IMR-90 (cell line): ENCODE measurements around the gene CAMTA1. TPM values are rescaled to one million over a fixed set of nuclear protein-coding genes. Genes with fewer than 3 reads are reported as not detected.

Source experiments
- ATAC-seq: fragments of 200-7000 bp; cut with Tn5 transposase; 2 replicates; pipeline ENCODE4 v1.9.1; 2020; ENCODE audit warnings: low read depth, mild to moderate bottlenecking, moderate library complexity
- BruUV-seq: library from RNA; stranded (reverse); fragments of 400-500 nt; replicated peaks from 2 replicates; lab custom pipeline; 2021; lab: Mats Ljungman, UMichigan
- CTCF ChIA-PET: fragments of 300-600 bp; formaldehyde crosslinking; extraction: SDS; loops from one replicate; lab custom pipeline; 2021; ENCODE audit warnings: antibody characterized with exemption; lab: Yijun Ruan, JAX
- POLR2A ChIA-PET: fragments of 300-600 bp; sonication (Branson Sonifier 250); formaldehyde crosslinking; loops from one replicate; lab custom pipeline; 2022; ENCODE audit warnings: antibody characterized with exemption; ENCODE audit not compliant: unreplicated experiment; lab: Charles Lee
- DNase-seq: peaks from one replicate; pipeline ENCODE4 v3.0.0; 2013
- H2AFZ ChIP-seq: replicated peaks from 2 replicates; pipeline ENCODE3; 2013; ENCODE audit warnings: low read length, mild to moderate bottlenecking; ENCODE audit not compliant: poor library complexity
- H2AK5ac ChIP-seq: 2 replicates; pipeline ENCODE4 v1.6.1; 2013; ENCODE audit warnings: low read depth, low read length, inconsistent platforms
- H2AK9ac ChIP-seq: replicated peaks from 2 replicates; pipeline ENCODE3; 2013; ENCODE audit warnings: mild to moderate bottlenecking, low read depth, low read length, moderate library complexity; ENCODE audit not compliant: poor library complexity
- H2BK120ac ChIP-seq: 2 replicates; pipeline ENCODE4 v1.6.1; 2013; ENCODE audit warnings: low read depth, low read length, inconsistent platforms
- H2BK15ac ChIP-seq: 3 replicates; pipeline ENCODE4 v1.6.1; 2013; ENCODE audit warnings: low read depth, low read length, inconsistent platforms
- H2BK20ac ChIP-seq: 2 replicates; pipeline ENCODE4 v1.6.1; 2013; ENCODE audit warnings: low read depth, mild to moderate bottlenecking, inconsistent platforms, low read length, moderate library complexity
- H2BK5ac ChIP-seq: 2 replicates; pipeline ENCODE4 v1.6.1; 2013; ENCODE audit warnings: mild to moderate bottlenecking, low read depth, low read length, inconsistent platforms; ENCODE audit not compliant: poor library complexity, severe bottlenecking
- H3K14ac ChIP-seq: replicated peaks from 2 replicates; pipeline ENCODE4 v1.6.1; 2013; ENCODE audit warnings: low read depth, low read length, inconsistent platforms
- H3K18ac ChIP-seq: 2 replicates; pipeline ENCODE4 v1.6.1; 2013; ENCODE audit warnings: low read depth, low read length, control low read depth
- H3K23ac ChIP-seq: 2 replicates; pipeline ENCODE4 v1.6.1; 2013; ENCODE audit warnings: low read depth, low read length, inconsistent platforms
- H3K27ac ChIP-seq: 2 replicates; pipeline ENCODE4 v1.5.1; 2013; ENCODE audit warnings: mild to moderate bottlenecking, control low read depth, low read length; ENCODE audit not compliant: insufficient read depth
- H3K27me3 ChIP-seq: 2 replicates; pipeline ENCODE4 v1.6.1; 2013; ENCODE audit warnings: low read length; ENCODE audit not compliant: control insufficient read depth, insufficient read depth
- H3K36me3 ChIP-seq: 2 replicates; pipeline ENCODE4 v1.6.1; 2013; ENCODE audit warnings: low read length, mixed read lengths; ENCODE audit not compliant: control insufficient read depth, insufficient read depth
- H3K4ac ChIP-seq: 2 replicates; pipeline ENCODE4 v1.6.1; 2013; ENCODE audit warnings: low read depth, low read length, inconsistent platforms
- H3K4me1 ChIP-seq: 2 replicates; pipeline ENCODE4 v1.6.1; 2013; ENCODE audit warnings: low read length, mixed read lengths; ENCODE audit not compliant: control insufficient read depth, insufficient read depth
- H3K4me2 ChIP-seq: 2 replicates; pipeline ENCODE4 v1.6.1; 2013; ENCODE audit warnings: low read depth, mild to moderate bottlenecking, control low read depth, low read length, moderate library complexity
- H3K4me3 ChIP-seq: 2 replicates; pipeline ENCODE4 v1.5.1; 2013; ENCODE audit warnings: low read depth, mild to moderate bottlenecking, control low read depth, low read length, moderate library complexity; ENCODE audit not compliant: insufficient read depth
- H3K56ac ChIP-seq: 2 replicates; pipeline ENCODE4 v1.6.1; 2013; ENCODE audit warnings: low read length, inconsistent platforms; ENCODE audit not compliant: insufficient read depth; ENCODE audit errors: extremely low read depth
- H3K79me1 ChIP-seq, 2 experiments: 2 replicates each; pipeline ENCODE4 v1.6.1; 2013; ENCODE audit warnings: low read length in 2 of 2, inconsistent platforms in 1 of 2, low read depth in 1 of 2
- H3K9ac ChIP-seq: 2 replicates; pipeline ENCODE4 v1.6.1; 2013; ENCODE audit warnings: low read depth, low read length, control low read depth
- H3K9me1 ChIP-seq: 2 replicates; pipeline ENCODE4 v1.6.1; 2013; ENCODE audit warnings: low read length, inconsistent platforms; ENCODE audit not compliant: insufficient read depth
- H3K9me3 ChIP-seq: 2 replicates; pipeline ENCODE4 v1.6.1; 2013; ENCODE audit warnings: low read length; ENCODE audit not compliant: control insufficient read depth, insufficient read depth
- H4K20me1 ChIP-seq: 2 replicates; pipeline ENCODE4 v1.6.1; 2013; ENCODE audit warnings: low read length, inconsistent platforms; ENCODE audit not compliant: insufficient read depth
- H4K5ac ChIP-seq: 2 replicates; pipeline ENCODE4 v1.6.1; 2013; ENCODE audit warnings: mild to moderate bottlenecking, low read depth, low read length, control low read depth
- H4K8ac ChIP-seq, 2 experiments: 2 replicates each; pipeline ENCODE4 v1.6.1; 2013; ENCODE audit warnings: low read depth in 2 of 2, low read length in 2 of 2, control low read depth in 1 of 2, inconsistent platforms in 1 of 2
- H4K91ac ChIP-seq: 2 replicates; pipeline ENCODE4 v1.6.1; 2013; ENCODE audit warnings: low read depth, low read length, inconsistent platforms; ENCODE audit not compliant: insufficient read depth
- NFE2L2 ChIP-seq: fragments of 150-350 bp; IDR thresholded peaks from 2 replicates; pipeline ENCODE4 v1.6.1; 2016; ENCODE audit warnings: low read depth, mild to moderate bottlenecking, low read length
- WGBS, 2 experiments: methylation state at CpG; one replicate each; pipeline versions ENCODE4 v1.1.5 to v1.1.7; 2013; ENCODE audit warnings: missing lambda C conversion rate in 2 of 2; ENCODE audit not compliant: insufficient read length in 1 of 2; ENCODE audit errors: extremely low coverage in 2 of 2; 5-methylcytosine and 5-hydroxymethylcytosine counted together
- dilution Hi-C: fragments of 300-500 bp; cut with HindIII; formaldehyde crosslinking; loops from one replicate; pipeline ENCODE4 v1.14.3; 2018; ENCODE audit warnings: low sequenced_read_pairs; ENCODE audit not compliant: unreplicated experiment
- in situ Hi-C: fragments of 300-500 bp; cut with MboI; formaldehyde crosslinking; loops from 3 replicates; pipeline ENCODE4 v1.14.3; 2019; ENCODE audit warnings: low sequenced_read_pairs, inconsistent platforms, mixed read lengths
- intact Hi-C: fragments of 100-400 bp; cut with micrococcal nuclease; formaldehyde crosslinking; loops from 2 replicates; pipeline ENCODE4 v1.10.0; 2022
- polyA plus RNA-seq, 3 experiments: library from polyadenylated mRNA; depleted of rRNA; stranded (reverse); fragments of >200 nt; gene quantifications; 2 replicates each; pipeline ENCODE4 v1.2.3, GENCODE V29; 2012; ENCODE audit warnings: low replicate concordance in 1 of 3
- total RNA-seq: library from RNA; depleted of rRNA; stranded (reverse); fragments of >200 nt; gene quantifications from 2 replicates; pipeline ENCODE4 v1.2.3, GENCODE V29; 2012
- TF ChIP-seq, protein P1 (sequence below): fragments of 150-350 bp; IDR thresholded peaks from 2 replicates; pipeline ENCODE4 v1.6.1; 2017; ENCODE audit warnings: mild to moderate bottlenecking, antibody characterized with exemption, low read length, low read depth

CAMTA1 gene
- total and polyA plus RNA-seq, 2 of the 4 experiments (the other 2 are of a cell fraction), result 35.5 to 74.3 TPM

DNA sequence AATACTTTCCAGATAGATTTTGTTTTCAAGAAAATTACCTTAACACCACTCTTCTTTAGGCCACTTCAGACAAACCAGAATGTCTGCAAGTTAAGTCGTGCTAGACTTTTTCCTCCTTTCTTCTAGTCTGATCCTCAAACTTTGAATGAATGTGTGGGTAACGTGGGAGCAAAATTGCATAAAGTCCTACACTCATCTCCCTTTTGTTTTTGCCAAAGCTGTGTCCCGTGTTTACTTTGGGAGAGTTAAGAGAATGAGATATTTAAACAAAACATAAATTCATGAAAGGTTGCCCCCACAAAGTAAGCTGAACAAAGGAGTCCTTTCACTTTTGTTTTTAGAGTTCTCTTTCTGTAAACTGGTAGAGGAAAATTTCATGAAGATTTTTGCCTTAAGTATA lies 969.0 kb downstream of the CAMTA1 start:
- ATAC-seq (no peak), DNase-seq (no peak)
- BruUV-seq, result no TSS peak
- Histone ChIP-seq H2AFZ (no peak overlapping the region), H2AK5ac (no peak overlapping the region), H3K9me3 (no peaks in the 10 kb centered on the region), H3K4me1 (peaks cover 6% of the 10 kb centered on the region; the same call in 1 of the 2 replicates), H3K56ac (no peak overlapping the region), H3K9me1 (no peaks in the 10 kb centered on the region), H2BK5ac (no peak overlapping the region), H3K18ac (no peak overlapping the region), H3K23ac (no peak overlapping the region), H2BK15ac (no peak overlapping the region), H2BK20ac (no peak overlapping the region), H2BK120ac (no peak overlapping the region), H4K20me1 (no peaks in the 10 kb centered on the region), H4K5ac (no peak overlapping the region), H3K36me3 (no peaks in the 10 kb centered on the region), H3K14ac (no peak overlapping the region), H4K8ac (no peak overlapping the region), H2AK9ac (no peak overlapping the region), H3K9ac (no peak overlapping the region), H3K4me3 (no peak overlapping the region), H3K27me3 (peaks cover 18% of the 10 kb centered on the region), H4K91ac (no peak overlapping the region), H3K27ac (no peak overlapping the region), H3K4me2 (no peak overlapping the region), H3K79me1 (no peaks in the 10 kb centered on the region), H3K4ac (no peak overlapping the region)
- WGBS, 2 experiments, result no CpG with 5 or more reads among the region's 3 CpGs
- dilution Hi-C loops (no loop called here), intact Hi-C loops (no loop called here), in situ Hi-C loops (loop anchor here (5.0 kb wide), 1 partner anchor 87 kb away; no protein-coding TSS in a partner anchor)
- POLR2A ChIA-PET, result no interaction called here
- CTCF ChIA-PET, result interaction anchor here (5.2 kb wide), 1 partner anchor 88 kb away, joined by 108 read pairs; no protein-coding TSS in a partner anchor
- TF ChIP-seq, protein P1, sequence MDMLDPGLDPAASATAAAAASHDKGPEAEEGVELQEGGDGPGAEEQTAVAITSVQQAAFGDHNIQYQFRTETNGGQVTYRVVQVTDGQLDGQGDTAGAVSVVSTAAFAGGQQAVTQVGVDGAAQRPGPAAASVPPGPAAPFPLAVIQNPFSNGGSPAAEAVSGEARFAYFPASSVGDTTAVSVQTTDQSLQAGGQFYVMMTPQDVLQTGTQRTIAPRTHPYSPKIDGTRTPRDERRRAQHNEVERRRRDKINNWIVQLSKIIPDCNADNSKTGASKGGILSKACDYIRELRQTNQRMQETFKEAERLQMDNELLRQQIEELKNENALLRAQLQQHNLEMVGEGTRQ, result no peak
- TF ChIP-seq NFE2L2, result no peak
